DMS79 treated with DMSO at 0.1 percent for 48 hours (cell line): ENCODE data around the gene MYO1D.
"Not testable (repeated sequence)": the region's sequence is repeated elsewhere in the genome, so short reads cannot be mapped to it uniquely, and the experiment has no call there.

ENCODE experiments used
- DNase-seq: peaks from one replicate; lab custom pipeline; 2025; lab: John Stamatoyannopoulos, UW

The MYO1D gene

GRCh38 chr17:32854832-32855389 lies 22.0 kb downstream of the MYO1D start:
- no peak for DNase-seq

- DNase-seq, result no peak
These were observed 22.7 kb downstream of the MYO1D start for GRCh38 chr17:32854207-32854606.

GRCh38 chr17:32852811-32853210 lies 24.1 kb downstream of the MYO1D start:
- no peak for DNase-seq

GRCh38 chr17:32849879-32850278 lies 27.0 kb downstream of the MYO1D start:
- DNase-seq, result no peak

- DNase-seq, result no peak
These were observed 28.9 kb downstream of the MYO1D start for GRCh38 chr17:32847977-32848376.

GRCh38 chr17:32846143-32846542 lies 30.8 kb downstream of the MYO1D start:
- no peak for DNase-seq

- DNase-seq, result no peak
These were observed 36.7 kb downstream of the MYO1D start for GRCh38 chr17:32840241-32840640.

GRCh38 chr17:32836527-32836926 lies 40.4 kb downstream of the MYO1D start:
- DNase-seq, result no peak

- peak; percentile 77 for DNase-seq
These were observed 41.6 kb downstream of the MYO1D start for GRCh38 chr17:32835291-32835761.

- DNase-seq, result no peak
These were observed 42.8 kb downstream of the MYO1D start for GRCh38 chr17:32834104-32834503.

- DNase-seq, result no peak
These were observed 43.4 kb downstream of the MYO1D start for GRCh38 chr17:32833526-32833925.

- peak; percentile 19 for DNase-seq
These were observed 43.8 kb downstream of the MYO1D start for GRCh38 chr17:32833076-32833475.

- DNase-seq, result no peak
These were observed 45.2 kb downstream of the MYO1D start for GRCh38 chr17:32831627-32832243.

GRCh38 chr17:32831223-32831622 lies 45.7 kb downstream of the MYO1D start:
- peak; percentile 10 for DNase-seq

- peak; percentile 76 for DNase-seq
These were observed 48.1 kb downstream of the MYO1D start for GRCh38 chr17:32828822-32829221.

GRCh38 chr17:32827227-32827626 lies 49.7 kb downstream of the MYO1D start:
- DNase-seq, result peak; percentile 65

GRCh38 chr17:32826076-32826475 lies 50.8 kb downstream of the MYO1D start:
- DNase-seq, result no peak

- DNase-seq, result no peak
These were observed 52.6 kb downstream of the MYO1D start for GRCh38 chr17:32824334-32824733.

GRCh38 chr17:32822996-32823395 lies 53.9 kb downstream of the MYO1D start:
- peak; percentile 18 for DNase-seq

GRCh38 chr17:32821987-32822934 lies 54.7 kb downstream of the MYO1D start:
- not testable (repeated sequence) for DNase-seq

- DNase-seq, result no peak
These were observed 56.5 kb downstream of the MYO1D start for GRCh38 chr17:32820440-32820839.

- DNase-seq, result no peak
These were observed 57.1 kb downstream of the MYO1D start for GRCh38 chr17:32819787-32820186.

GRCh38 chr17:32819035-32819434 lies 57.9 kb downstream of the MYO1D start:
- no peak for DNase-seq
